CD4-positive, alpha-beta T cell (primary cell): ENCODE measurements around the gene ERCC6. TPM values are rescaled to one million over a fixed set of nuclear protein-coding genes. Genes with fewer than 3 reads are reported as not detected.

Source experiments
- ATAC-seq: fragments of 200-7000 bp; cut with Tn5 transposase; one replicate; pipeline ENCODE4 v1.10.0; 2022; ENCODE audit warnings: mild to moderate bottlenecking; ENCODE audit not compliant: poor library complexity
- CTCF ChIA-PET: fragments of 350-600 bp; sonication (Branson Sonifier 250); formaldehyde crosslinking; loops from one replicate; lab custom pipeline; 2021; ENCODE audit warnings: antibody characterized with exemption, inconsistent platforms; lab: Charles Lee
- POLR2A ChIA-PET: fragments of 350-600 bp; sonication (Branson Sonifier 250); formaldehyde crosslinking; loops from one replicate; lab custom pipeline; 2021; ENCODE audit warnings: antibody characterized with exemption, inconsistent platforms; lab: Charles Lee
- DNase-seq, 14 experiments: peaks; one replicate each; pipeline ENCODE4 v3.0.0-alpha.2; 2013 to 2020; ENCODE audit warnings: mixed read lengths in 2 of 14
- H3K27ac ChIP-seq, 2 donors: one replicate each; pipeline versions ENCODE4 v1.5.1 to v1.7.0; 2013; ENCODE audit warnings: low read length in 2 of 2, low read depth in 1 of 2, mild to moderate bottlenecking in 1 of 2
- H3K27me3 ChIP-seq, 2 experiments: 1 replicate in 1 of 2; 2 replicates in 1 of 2; pipeline versions ENCODE4 v1.6.1 to v1.7.0; 2013; ENCODE audit warnings: low read length in 2 of 2, control low read depth in 1 of 2, mild to moderate bottlenecking in 1 of 2, moderate library complexity in 1 of 2; ENCODE audit not compliant: insufficient read depth in 2 of 2, control insufficient read depth in 1 of 2
- H3K36me3 ChIP-seq: one replicate; pipeline ENCODE4 v1.6.1; 2013; ENCODE audit warnings: low read length, control low read depth; ENCODE audit not compliant: insufficient read depth
- H3K4me1 ChIP-seq: one replicate; pipeline ENCODE4 v1.6.1; 2013; ENCODE audit warnings: low read length, control low read depth; ENCODE audit not compliant: insufficient read depth
- H3K4me3 ChIP-seq: one replicate; pipeline ENCODE4 v1.5.1; 2013; ENCODE audit warnings: mild to moderate bottlenecking, low read length, moderate library complexity
- H3K9me3 ChIP-seq, 2 experiments: 1 replicate in 1 of 2; 2 replicates in 1 of 2; pipeline versions ENCODE4 v1.6.1 to v1.7.0; 2013; ENCODE audit warnings: low read length in 2 of 2, mild to moderate bottlenecking in 2 of 2, control low read depth in 1 of 2, moderate library complexity in 1 of 2; ENCODE audit not compliant: control insufficient read depth in 1 of 2, insufficient read depth in 1 of 2
- H3K27ac Mint-ChIP-seq: one replicate; pipeline ENCODE4 v1.8.0; 2020; ENCODE audit warnings: mixed read lengths
- H3K27me3 Mint-ChIP-seq: one replicate; pipeline ENCODE4 v1.8.0; 2021; ENCODE audit warnings: mixed read lengths
- H3K36me3 Mint-ChIP-seq: one replicate; pipeline ENCODE4 v1.8.0; 2021; ENCODE audit warnings: low read depth, mixed read lengths
- H3K4me1 Mint-ChIP-seq: one replicate; pipeline ENCODE4 v1.8.0; 2021; ENCODE audit warnings: low read depth, mixed read lengths
- H3K4me3 Mint-ChIP-seq: one replicate; pipeline ENCODE4 v1.8.0; 2020; ENCODE audit warnings: mild to moderate bottlenecking, mixed read lengths
- H3K9me3 Mint-ChIP-seq: one replicate; pipeline ENCODE4 v1.8.0; 2020; ENCODE audit warnings: mixed read lengths
- CTCF ChIP-seq: fragments of 200-600 bp; IDR thresholded peaks from one replicate; pipeline ENCODE4 v1.8.0; 2022; ENCODE audit warnings: antibody characterized with exemption, mild to moderate bottlenecking
- intact Hi-C, 2 experiments: fragments of 100-400 bp; cut with DNase I in 1 of 2; cut with micrococcal nuclease in 1 of 2; formaldehyde crosslinking; loops; one replicate each; pipeline versions ENCODE4 v1.15.1 to v1.9.0; 2023 to 2025; cut with DNase I, micrococcal nuclease
- total RNA-seq, 174 experiments: library from RNA in 2 of 174; stranded (reverse) in 2 of 174; gene quantifications; one replicate each; pipeline ENCODE4 v1.2.3 and lab custom pipeline; 2021 to 2026

ERCC6 gene
- total RNA-seq, 2 experiments from 2014 or later = 33.3 to 39.0 TPM

- no peak overlapping the region for H3K4me3 Mint-ChIP-seq
Observed at GRCh38 chr10:49520122-49520775, 18.7 kb downstream of the ERCC6 start.

GRCh38 chr10:49519717-49520116, 19.2 kb downstream of the ERCC6 start:
- intact Hi-C loops = loop anchor here (1.0 to 10.0 kb wide), 3 partner anchors 112 to 1155 kb away; no protein-coding TSS in a partner anchor
- Histone ChIP-seq H3K27me3 (no peaks in the 10 kb centered on the region), H3K4me1 (no peaks in the 10 kb centered on the region), H3K9me3 (no peaks in the 10 kb centered on the region), H3K27ac (no peak overlapping the region), H3K4me3 (no peak overlapping the region), H3K36me3 (peaks cover 52% of the 10 kb centered on the region)
- no peak for TF ChIP-seq CTCF
- ChIA-PET POLR2A (interaction anchor here (1.1 kb wide), 1 partner anchor 20 kb away, joined by 4 read pairs; the partner anchor contains the start of gene ERCC6), CTCF (interaction anchor here (1.1 to 1.2 kb wide), 3 partner anchors 11 to 112 kb away, joined by 3 to 7 read pairs (median 4); no protein-coding TSS in a partner anchor)
- H3K4me3 Mint-ChIP-seq = no peak overlapping the region
- ATAC-seq = no peak
- no peak overlapping the region for H3K27ac Mint-ChIP-seq
- DNase-seq = no peak
- H3K27me3 Mint-ChIP-seq = no peaks in the 10 kb centered on the region
- H3K4me1 Mint-ChIP-seq = peaks cover 5% of the 10 kb centered on the region
- no peaks in the 10 kb centered on the region for H3K9me3 Mint-ChIP-seq
- H3K36me3 Mint-ChIP-seq = peaks cover 91% of the 10 kb centered on the region

More at GRCh38 chr10:49520122-49520775, 18.7 kb downstream of the ERCC6 start:
- no peak for ATAC-seq
- Mint-ChIP-seq H3K27ac (no peak overlapping the region), H3K9me3 (no peaks in the 10 kb centered on the region), H3K27me3 (no peaks in the 10 kb centered on the region), H3K4me1 (peaks cover 5% of the 10 kb centered on the region), H3K36me3 (peaks cover 93% of the 10 kb centered on the region)
- Histone ChIP-seq H3K9me3 (no peaks in the 10 kb centered on the region), H3K27ac (no peak overlapping the region), H3K4me1 (no peaks in the 10 kb centered on the region), H3K27me3 (no peaks in the 10 kb centered on the region), H3K36me3 (peaks cover 58% of the 10 kb centered on the region), H3K4me3 (no peak overlapping the region)
- no peak for DNase-seq
- CTCF ChIA-PET = no interaction called here
- POLR2A ChIA-PET = no interaction called here
- intact Hi-C loops = no loop called here
- TF ChIP-seq CTCF = no peak

- TF ChIP-seq CTCF = peak; percentile 70
- H3K9me3 ChIP-seq = no peaks in the 10 kb centered on the region
- peaks cover 91% of the 10 kb centered on the region for H3K36me3 Mint-ChIP-seq
- POLR2A ChIA-PET = interaction anchor here (1.1 kb wide), 1 partner anchor 20 kb away, joined by 4 read pairs; the partner anchor contains the start of gene ERCC6
- no peak overlapping the region for H3K27ac Mint-ChIP-seq
- ATAC-seq (no peak), DNase-seq (peak in 5 of 14 experiments; percentile 10 to 68 (median 50))
- intact Hi-C loops = loop anchor here (1.0 to 10.0 kb wide), 3 partner anchors 112 to 1154 kb away; no protein-coding TSS in a partner anchor
- H3K4me3 Mint-ChIP-seq = no peak overlapping the region
- H3K27ac ChIP-seq = no peak overlapping the region
- no peaks in the 10 kb centered on the region for H3K9me3 Mint-ChIP-seq
- no peaks in the 10 kb centered on the region for H3K4me1 ChIP-seq
- peaks cover 46% of the 10 kb centered on the region for H3K36me3 ChIP-seq
- H3K27me3 ChIP-seq = no peaks in the 10 kb centered on the region
- H3K4me1 Mint-ChIP-seq = peaks cover 5% of the 10 kb centered on the region
- peaks cover 3% of the 10 kb centered on the region for H3K27me3 Mint-ChIP-seq
- CTCF ChIA-PET = interaction anchor here (1.1 to 1.5 kb wide), 4 partner anchors 10 to 111 kb away, joined by 3 to 7 read pairs (median 4); no protein-coding TSS in a partner anchor
- H3K4me3 ChIP-seq = no peak overlapping the region
Observed at GRCh38 chr10:49518982-49519578, 19.8 kb downstream of the ERCC6 start.
